ENCODE measurements around the gene HNRNPUL1.
A peak's percentile ranks its signal among the peaks of the same experiment; 100 is the strongest.

HNRNPUL1 gene

GRCh38 chr19:41351339-41352245 lies 87.4 kb downstream of the HNRNPUL1 start:
- Histone ChIP-seq H3K4me3 (ENCODE audit: low read length) (peak overlapping the region; percentile 65), H3K4me1 (ENCODE audit: insufficient read depth, low read length) (0 out of 2 replicates have a peak, but pooled peaks cover 4% of the 10 kb centered on the region), H3K9me3 (ENCODE audit: insufficient read depth, low read depth, low read length) (no peaks in the 10 kb centered on the region), H3K36me3 (ENCODE audit: insufficient read depth, low read length) (peaks cover 3% of the 10 kb centered on the region; the same call in 1 of the 2 replicates), H3K27me3 (ENCODE audit: insufficient read depth, low read length) (peaks cover 40% of the 10 kb centered on the region), H3K9ac (ENCODE audit: low read depth, low read length) (no peak overlapping the region), H3K27ac (ENCODE audit: low read depth, low read length) (no peak overlapping the region)
- WGBS = 1% methylated on average over 58 of the region's 58 CpGs

- WGBS = under 1% methylated on average over 12 of the region's 12 CpGs
Measured at GRCh38 chr19:41352279-41352608, 88.1 kb downstream of the HNRNPUL1 start.

GRCh38 chr19:41352609-41353465 lies 88.7 kb downstream of the HNRNPUL1 start:
- Histone ChIP-seq H3K27ac (ENCODE audit: low read depth, low read length) (no peak overlapping the region), H3K4me1 (ENCODE audit: insufficient read depth, low read length) (0 out of 2 replicates have a peak, but pooled peaks cover 4% of the 10 kb centered on the region), H3K4me3 (ENCODE audit: low read length) (peak overlapping the region; percentile 65), H3K36me3 (ENCODE audit: insufficient read depth, low read length) (peaks cover 3% of the 10 kb centered on the region; the same call in 1 of the 2 replicates), H3K9me3 (ENCODE audit: insufficient read depth, low read depth, low read length) (no peaks in the 10 kb centered on the region), H3K27me3 (ENCODE audit: insufficient read depth, low read length) (peaks cover 40% of the 10 kb centered on the region), H3K9ac (ENCODE audit: low read depth, low read length) (peak overlapping the region; percentile 58; the same call in 1 of the 2 replicates)
- under 1% methylated on average over 71 of the region's 71 CpGs for WGBS

More at GRCh38 chr19:41352279-41352608, 88.1 kb downstream of the HNRNPUL1 start:
- Histone ChIP-seq H3K36me3 (ENCODE audit: insufficient read depth, low read length) (peaks cover 3% of the 10 kb centered on the region; the same call in 1 of the 2 replicates), H3K4me1 (ENCODE audit: insufficient read depth, low read length) (0 out of 2 replicates have a peak, but pooled peaks cover 4% of the 10 kb centered on the region), H3K9me3 (ENCODE audit: insufficient read depth, low read depth, low read length) (no peaks in the 10 kb centered on the region), H3K27me3 (ENCODE audit: insufficient read depth, low read length) (peaks cover 40% of the 10 kb centered on the region), H3K9ac (ENCODE audit: low read depth, low read length) (no peak overlapping the region), H3K4me3 (ENCODE audit: low read length) (peak overlapping the region; percentile 65), H3K27ac (ENCODE audit: low read depth, low read length) (no peak overlapping the region)

- H3K27ac ChIP-seq (ENCODE audit: low read depth, low read length) = no peak within 1 kb of the TSS
- 0 out of 2 replicates have a peak, but pooled peaks cover 4% of the 10 kb centered on the region for H3K4me1 ChIP-seq (ENCODE audit: insufficient read depth, low read length)
Measured at GRCh38 chr19:41353466-41354342, 89.5 kb downstream of the HNRNPUL1 start, which contains the start of gene TGFB1. TGFB1 (minus strand) TSS chr19:41353922; CDS start chr19:41353044, 878 bp downstream.

GRCh38 chr19:41354343-41354953 lies 90.3 kb downstream of the HNRNPUL1 start:
- 91% methylated on average over 23 of the region's 23 CpGs for WGBS
- no peak overlapping the region for H3K27ac ChIP-seq (ENCODE audit: low read depth, low read length)
- 0 out of 2 replicates have a peak, but pooled peaks cover 4% of the 10 kb centered on the region for H3K4me1 ChIP-seq (ENCODE audit: insufficient read depth, low read length)
- H3K36me3 ChIP-seq (ENCODE audit: insufficient read depth, low read length) = no peaks in the 10 kb centered on the region
- no peaks in the 10 kb centered on the region for H3K9me3 ChIP-seq (ENCODE audit: insufficient read depth, low read depth, low read length)
- peak overlapping the region; percentile 65 for H3K4me3 ChIP-seq (ENCODE audit: low read length)
- H3K9ac ChIP-seq (ENCODE audit: low read depth, low read length) = no peak overlapping the region
- peaks cover 40% of the 10 kb centered on the region for H3K27me3 ChIP-seq (ENCODE audit: insufficient read depth, low read length)

More at GRCh38 chr19:41353466-41354342, 89.5 kb downstream of the HNRNPUL1 start, which contains the start of gene TGFB1:
- Histone ChIP-seq H3K4me3 (ENCODE audit: low read length) (peak within 1 kb of the TSS; percentile 65), H3K36me3 (ENCODE audit: insufficient read depth, low read length) (no peaks in the 10 kb centered on the region), H3K9me3 (ENCODE audit: insufficient read depth, low read depth, low read length) (no peaks in the 10 kb centered on the region), H3K9ac (ENCODE audit: low read depth, low read length) (peak within 1 kb of the TSS; percentile 58; the same call in 1 of the 2 replicates), H3K27me3 (ENCODE audit: insufficient read depth, low read length) (peaks cover 40% of the 10 kb centered on the region)
- WGBS = 1% methylated on average over 78 of the region's 78 CpGs

GRCh38 chr19:41355035-41355434 lies 90.9 kb downstream of the HNRNPUL1 start:
- WGBS = 81% methylated on average over 1 of the region's 1 CpG
- Histone ChIP-seq H3K27me3 (ENCODE audit: insufficient read depth, low read length) (peaks cover 34% of the 10 kb centered on the region), H3K9me3 (ENCODE audit: insufficient read depth, low read depth, low read length) (no peaks in the 10 kb centered on the region), H3K36me3 (ENCODE audit: insufficient read depth, low read length) (no peaks in the 10 kb centered on the region), H3K4me1 (ENCODE audit: insufficient read depth, low read length) (0 out of 2 replicates have a peak, but pooled peaks cover 4% of the 10 kb centered on the region), H3K27ac (ENCODE audit: low read depth, low read length) (no peak overlapping the region), H3K9ac (ENCODE audit: low read depth, low read length) (no peak overlapping the region), H3K4me3 (ENCODE audit: low read length) (no peak overlapping the region)

- H3K36me3 ChIP-seq (ENCODE audit: insufficient read depth, low read length) = no peaks in the 10 kb centered on the region
- H3K27ac ChIP-seq (ENCODE audit: low read depth, low read length) = no peak overlapping the region
- H3K9ac ChIP-seq (ENCODE audit: low read depth, low read length) = no peak overlapping the region
- H3K4me1 ChIP-seq (ENCODE audit: insufficient read depth, low read length) = 0 out of 2 replicates have a peak, but pooled peaks cover 4% of the 10 kb centered on the region
- WGBS = 92% methylated on average over 3 of the region's 3 CpGs
- no peaks in the 10 kb centered on the region for H3K9me3 ChIP-seq (ENCODE audit: insufficient read depth, low read depth, low read length)
- H3K27me3 ChIP-seq (ENCODE audit: insufficient read depth, low read length) = peaks cover 26% of the 10 kb centered on the region
- no peak overlapping the region for H3K4me3 ChIP-seq (ENCODE audit: low read length)
Measured at GRCh38 chr19:41355802-41356201, 91.6 kb downstream of the HNRNPUL1 start.

- Histone ChIP-seq H3K27ac (ENCODE audit: low read depth, low read length) (no peak overlapping the region), H3K4me3 (ENCODE audit: low read length) (no peak overlapping the region), H3K4me1 (ENCODE audit: insufficient read depth, low read length) (no peaks in the 10 kb centered on the region), H3K9me3 (ENCODE audit: insufficient read depth, low read depth, low read length) (no peaks in the 10 kb centered on the region), H3K27me3 (ENCODE audit: insufficient read depth, low read length) (peaks cover 13% of the 10 kb centered on the region), H3K36me3 (ENCODE audit: insufficient read depth, low read length) (no peaks in the 10 kb centered on the region), H3K9ac (ENCODE audit: low read depth, low read length) (no peak overlapping the region)
- 83% methylated on average over 10 of the region's 11 CpGs for WGBS
Measured at GRCh38 chr19:41356984-41357739, 93.0 kb downstream of the HNRNPUL1 start.

Data from HUES64 (cell line).